RWPE1 (cell line): ENCODE results near the gene AMZ2.

ENCODE experiments used
- CTCF ChIA-PET: fragments of 350-600 bp; sonication (Branson Sonifier 250); formaldehyde crosslinking; extraction: SDS; loops from one replicate; lab custom pipeline; 2021; lab: Yijun Ruan, JAX
- POLR2A ChIA-PET: fragments of 400-600 bp; formaldehyde crosslinking; extraction: SDS; loops from one replicate; lab custom pipeline; 2020; ENCODE audit warnings: antibody characterized with exemption; ENCODE audit not compliant: low non-redundant PET; lab: Yijun Ruan, JAX
- DNase-seq: peaks from one replicate; pipeline ENCODE4 v3.0.0; 2012; ENCODE audit warnings: low spot score
- H3K27ac ChIP-seq: fragments of 450-650 bp; 2 replicates; pipeline ENCODE4 v1.5.1; 2017
- TF ChIP-seq, protein P1 (sequence below): fragments of 450-650 bp; conservative IDR thresholded peaks from 2 replicates; pipeline ENCODE4 v1.5.1; 2017; ENCODE audit warnings: low read depth, mild to moderate bottlenecking

Gene AMZ2

DNA sequence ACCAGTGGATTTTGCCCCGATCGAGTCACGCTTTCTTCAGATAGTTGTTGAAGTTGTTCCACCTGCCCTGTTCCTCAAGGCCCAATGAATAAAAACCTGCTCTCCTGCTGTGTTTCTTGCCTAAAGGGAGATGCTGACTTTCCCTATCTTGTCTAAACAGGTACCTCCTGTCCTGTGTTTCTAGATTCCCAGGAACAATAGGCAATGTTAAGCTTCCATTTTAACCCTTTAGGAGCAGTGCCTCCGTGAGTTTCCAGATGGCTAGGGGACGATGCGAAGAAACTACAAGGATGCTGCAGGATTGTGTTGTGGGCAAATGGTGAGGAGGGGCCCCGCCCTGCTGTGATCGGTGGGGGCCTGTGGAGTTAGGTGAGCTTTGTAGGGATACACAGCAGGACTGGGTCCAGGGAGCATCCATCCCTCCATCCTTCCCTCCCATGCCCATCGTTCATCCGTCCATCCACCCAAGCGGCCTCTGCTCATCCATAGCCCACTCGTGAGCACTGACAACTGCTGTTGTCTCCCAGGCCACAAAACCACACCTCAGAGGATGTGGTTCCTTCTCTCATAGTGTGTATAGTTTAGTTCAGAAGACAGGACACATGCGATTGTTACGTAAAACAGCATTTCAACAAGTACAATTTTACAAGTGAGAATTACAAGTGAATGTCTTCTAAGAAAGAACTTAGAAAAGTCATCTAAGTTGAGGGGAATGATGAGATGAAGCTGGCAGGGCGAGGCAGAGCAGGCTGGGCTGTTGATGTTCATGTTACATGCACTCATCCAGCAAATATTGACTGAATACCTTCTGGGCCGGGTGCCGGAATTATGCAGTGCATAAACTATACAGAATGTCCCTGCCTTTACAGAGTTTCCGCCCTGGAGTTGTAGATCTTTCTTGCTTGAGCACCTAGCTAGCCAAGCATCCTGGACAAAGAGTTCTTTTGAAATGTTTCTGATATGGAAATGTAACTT, 48.7 kb downstream of the AMZ2 start:
- DNase-seq = no peak

DNA sequence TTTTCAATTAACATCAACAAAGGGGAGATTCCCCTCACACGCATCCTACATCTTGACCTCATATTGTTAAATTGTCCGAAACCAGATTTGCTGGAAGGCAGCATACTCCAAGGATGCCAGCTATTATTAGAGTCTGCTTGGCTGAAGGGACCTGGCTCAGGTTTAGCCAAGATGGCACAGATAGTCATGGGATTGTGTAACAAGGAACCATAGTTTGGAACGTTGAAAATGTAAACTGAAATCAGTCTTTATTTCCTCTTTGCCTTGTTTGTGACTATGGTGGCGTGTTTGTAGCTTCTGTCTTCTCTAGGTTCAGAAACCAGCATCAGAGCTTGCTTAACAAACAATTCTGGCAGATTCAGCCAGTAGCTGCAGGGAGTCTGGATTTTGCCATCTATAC, 49.4 kb downstream of the AMZ2 start:
- TF ChIP-seq, protein P1, sequence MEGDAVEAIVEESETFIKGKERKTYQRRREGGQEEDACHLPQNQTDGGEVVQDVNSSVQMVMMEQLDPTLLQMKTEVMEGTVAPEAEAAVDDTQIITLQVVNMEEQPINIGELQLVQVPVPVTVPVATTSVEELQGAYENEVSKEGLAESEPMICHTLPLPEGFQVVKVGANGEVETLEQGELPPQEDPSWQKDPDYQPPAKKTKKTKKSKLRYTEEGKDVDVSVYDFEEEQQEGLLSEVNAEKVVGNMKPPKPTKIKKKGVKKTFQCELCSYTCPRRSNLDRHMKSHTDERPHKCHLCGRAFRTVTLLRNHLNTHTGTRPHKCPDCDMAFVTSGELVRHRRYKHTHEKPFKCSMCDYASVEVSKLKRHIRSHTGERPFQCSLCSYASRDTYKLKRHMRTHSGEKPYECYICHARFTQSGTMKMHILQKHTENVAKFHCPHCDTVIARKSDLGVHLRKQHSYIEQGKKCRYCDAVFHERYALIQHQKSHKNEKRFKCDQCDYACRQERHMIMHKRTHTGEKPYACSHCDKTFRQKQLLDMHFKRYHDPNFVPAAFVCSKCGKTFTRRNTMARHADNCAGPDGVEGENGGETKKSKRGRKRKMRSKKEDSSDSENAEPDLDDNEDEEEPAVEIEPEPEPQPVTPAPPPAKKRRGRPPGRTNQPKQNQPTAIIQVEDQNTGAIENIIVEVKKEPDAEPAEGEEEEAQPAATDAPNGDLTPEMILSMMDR = no peak
- DNase-seq = no peak
- H3K27ac ChIP-seq = no peak overlapping the region
- CTCF ChIA-PET = no interaction called here
- POLR2A ChIA-PET = no interaction called here

More for the DNA sequence above, 48.7 kb downstream of the AMZ2 start:
- ChIA-PET CTCF (no interaction called here), POLR2A (no interaction called here)
- TF ChIP-seq, protein P1 = no peak
- H3K27ac ChIP-seq = no peak overlapping the region

DNA sequence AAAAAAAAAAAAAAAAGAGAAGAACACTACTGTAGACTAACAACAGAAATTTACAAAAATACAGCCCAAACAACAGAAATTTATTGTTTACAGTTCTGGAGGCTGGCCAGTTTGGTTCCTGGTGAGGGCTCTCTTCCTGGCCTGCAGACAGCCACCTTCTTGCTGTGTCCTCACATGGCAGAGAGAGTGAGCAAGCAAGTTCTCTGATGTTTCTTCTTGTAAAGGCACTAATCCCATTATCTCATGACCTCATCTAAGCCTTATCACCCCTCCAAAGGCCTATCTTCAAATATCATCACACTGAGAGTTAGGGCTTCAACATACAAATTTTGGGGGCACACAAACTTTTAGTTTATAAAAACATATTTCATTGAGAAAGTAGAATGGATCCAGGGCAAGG, 50.8 kb downstream of the AMZ2 start:
- DNase-seq = no peak
- TF ChIP-seq, protein P1 = no peak
- no peak overlapping the region for H3K27ac ChIP-seq
- CTCF ChIA-PET = no interaction called here
- POLR2A ChIA-PET = no interaction called here

DNA sequence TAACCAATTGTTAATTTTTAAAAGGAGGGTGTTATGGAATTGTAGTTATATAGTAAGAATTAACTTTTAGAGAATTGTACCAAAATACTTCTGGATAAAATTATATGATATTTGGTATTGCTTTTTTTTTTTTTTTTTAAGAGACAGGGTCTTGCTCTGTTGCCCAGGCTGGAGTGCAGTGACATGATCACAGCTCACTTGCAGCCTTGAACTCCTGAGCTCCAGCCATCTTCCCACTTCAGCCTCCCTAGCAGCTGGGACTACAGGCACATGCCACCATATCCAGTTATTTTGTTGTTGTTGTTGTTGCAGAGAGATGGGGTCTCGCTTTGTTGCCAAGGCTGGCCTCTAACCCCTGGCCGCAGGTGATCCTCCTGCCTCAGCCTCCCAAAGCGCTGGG, 52.0 kb downstream of the AMZ2 start:
- CTCF ChIA-PET = no interaction called here
- H3K27ac ChIP-seq = no peak overlapping the region
- TF ChIP-seq, protein P1 = no peak
- no peak for DNase-seq
- POLR2A ChIA-PET = no interaction called here

DNA sequence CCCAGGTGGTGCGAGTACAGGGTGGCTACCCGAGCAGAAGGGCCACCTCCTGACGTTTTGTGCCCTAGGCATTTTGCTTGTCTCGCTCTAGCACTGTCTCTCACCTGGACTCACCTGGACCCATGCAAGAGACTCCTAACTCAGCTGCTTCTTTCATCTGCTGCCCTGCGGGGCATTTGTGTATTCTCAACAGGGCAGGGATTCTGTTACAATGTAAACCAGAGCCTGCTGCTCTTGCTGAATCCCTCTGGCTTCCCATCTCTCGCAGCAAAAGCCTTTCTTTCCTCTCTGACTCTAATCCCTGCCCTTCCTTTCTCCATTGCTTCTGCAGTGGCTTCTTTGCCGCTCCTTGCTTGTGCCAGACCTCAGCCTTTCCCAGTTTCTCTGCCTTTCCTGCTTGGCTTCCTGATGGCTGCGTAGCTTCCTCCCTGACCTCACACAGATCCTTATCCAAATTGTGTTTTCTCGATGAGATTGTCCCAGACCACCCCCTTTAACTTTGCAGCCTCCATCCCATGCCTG, 53.7 kb downstream of the AMZ2 start:
- no peak for DNase-seq
- ChIA-PET POLR2A (no interaction called here), CTCF (interaction anchor here (0.6 kb wide), 1 partner anchor 47 kb away, joined by 4 read pairs; no protein-coding TSS in a partner anchor)
- H3K27ac ChIP-seq = no peak overlapping the region
- TF ChIP-seq, protein P1 = no peak

DNA sequence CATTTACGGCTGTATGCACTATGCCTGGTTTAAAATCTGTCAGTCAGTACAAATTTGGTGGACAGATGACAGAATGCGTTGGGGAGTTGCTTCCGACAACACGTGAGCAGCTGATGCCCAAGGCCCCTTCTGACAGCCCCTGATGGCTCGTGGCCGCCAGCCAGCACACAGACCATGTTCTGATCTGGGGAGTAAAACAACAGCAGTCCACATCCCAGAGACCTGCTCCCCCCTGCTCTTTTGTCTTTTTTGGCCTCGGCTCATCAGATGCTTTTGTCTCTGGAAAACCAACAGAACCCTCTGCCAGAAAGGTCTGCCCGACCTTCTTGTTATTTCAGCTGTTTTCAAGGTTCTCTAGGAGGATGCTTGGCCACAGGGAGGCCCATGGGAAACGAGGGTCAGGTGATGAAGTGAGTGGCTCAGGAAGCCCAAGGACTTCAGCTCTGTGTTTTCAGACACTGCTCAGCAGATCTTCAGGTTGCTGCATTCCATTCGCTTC, 54.3 kb downstream of the AMZ2 start:
- TF ChIP-seq, protein P1 = no peak
- POLR2A ChIA-PET = no interaction called here
- no peak for DNase-seq
- CTCF ChIA-PET = no interaction called here
- H3K27ac ChIP-seq = no peak overlapping the region
